Adipose tissue (tissue), 3 donors: ENCODE data around the gene GPR156. TPM values are rescaled to one million over a fixed set of nuclear protein-coding genes. Genes with fewer than 3 reads are reported as not detected.

ENCODE experiments used
- H3K27ac ChIP-seq: one replicate; pipeline ENCODE4 v1.5.1; 2013; ENCODE audit warnings: low read depth, low read length
- WGBS, 3 donors: extraction: QIAGEN DNeasy Blood & Tissue Kit; methylation state at CpG; one replicate each; pipeline ENCODE4 v1.1.7; 2013; 5-methylcytosine and 5-hydroxymethylcytosine counted together
- polyA plus RNA-seq, 3 donors: library from polyadenylated mRNA; stranded (reverse); fragments of 200-250 nt; gene quantifications; one replicate each; pipeline ENCODE4 v1.2.3, GENCODE V29; 2013
- donor health status: healthy with polysubstance abuse.
- donor health status: Bipolar disorder and iron deficiency.
- donor health status: healthy.

GPR156 gene
- polyA plus RNA-seq, 3 donors, result 0.01 to 0.11 (median 0.07) TPM

DNA sequence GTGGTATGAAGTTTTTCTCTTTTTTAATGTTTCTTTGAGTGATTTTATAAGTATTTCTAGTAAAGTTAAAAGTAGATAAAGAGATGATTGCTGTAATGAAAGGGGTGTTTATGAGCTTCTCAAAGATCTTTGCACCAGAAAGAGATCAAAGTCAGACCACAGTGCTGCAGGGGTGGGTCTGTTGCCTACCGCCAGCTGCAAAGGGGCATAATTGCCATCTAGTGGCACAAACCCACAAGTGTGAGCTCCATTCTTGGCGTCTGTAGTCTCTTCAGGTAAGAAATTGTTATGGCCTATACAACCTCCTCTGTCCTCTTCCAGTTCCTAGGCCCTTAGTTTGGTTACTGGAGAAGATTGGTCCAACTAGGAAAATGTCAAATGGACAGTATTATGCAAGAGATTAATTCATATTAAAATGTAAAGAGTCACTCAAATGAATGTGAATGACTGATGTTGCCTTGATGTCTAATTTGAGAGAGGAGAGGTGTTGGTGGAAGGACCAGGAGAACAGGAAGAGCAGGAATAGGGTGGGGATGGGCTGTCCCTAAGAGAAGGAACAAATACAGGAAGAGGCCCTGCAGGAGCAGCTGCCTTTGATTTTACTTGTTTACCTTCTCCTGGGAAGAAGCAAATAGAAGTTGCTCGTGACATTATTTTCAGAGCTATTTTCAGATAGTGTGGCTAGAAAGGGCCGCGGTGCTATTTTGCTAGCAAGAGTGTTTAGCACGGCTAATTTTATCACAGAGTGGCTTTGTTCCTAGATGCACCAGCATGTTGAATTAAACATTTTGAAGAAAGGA, 137.8 kb downstream of the GPR156 start:
- 26 to 61% (median 60%) methylated on average over 6 of the region's 6 CpGs for WGBS, 3 donors
- no peak overlapping the region for H3K27ac ChIP-seq

DNA sequence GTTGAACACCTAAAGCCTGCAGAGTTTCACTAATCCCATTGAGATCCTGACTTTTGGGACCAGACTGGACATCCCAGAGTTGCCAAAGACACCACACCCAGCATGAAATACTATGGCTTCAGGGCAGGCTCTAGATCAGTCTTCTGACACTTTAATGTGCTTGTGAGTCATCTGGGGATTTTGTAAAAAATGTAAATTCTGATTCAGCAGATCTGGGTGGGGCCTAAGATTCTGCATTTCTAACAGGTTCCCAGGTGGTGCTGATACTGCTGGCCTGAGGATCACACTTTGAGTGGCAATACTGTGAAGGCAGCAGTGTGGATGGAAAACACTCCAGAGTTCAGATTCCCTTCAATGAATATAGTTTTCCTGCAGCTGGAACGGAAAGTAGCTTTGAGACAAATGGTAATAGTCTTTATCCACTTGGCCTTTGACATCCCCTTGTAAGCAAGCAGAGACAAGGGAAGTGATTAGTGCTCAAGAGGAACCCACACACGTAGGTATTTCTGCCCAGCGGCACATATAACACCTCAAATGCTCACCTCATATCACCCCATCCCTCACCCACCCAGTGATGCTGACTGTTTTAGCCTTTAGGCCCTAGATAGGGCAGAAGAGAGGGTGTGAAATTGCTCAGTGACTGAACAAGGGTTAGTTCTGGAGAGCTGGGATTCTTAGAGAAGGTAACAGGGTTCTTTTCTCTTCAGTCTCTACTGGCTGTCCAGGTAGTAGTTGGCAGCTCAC, 139.3 kb downstream of the GPR156 start:
- 60 to 69% (median 68%) methylated on average over 3 of the region's 3 CpGs for WGBS, 3 donors
- H3K27ac ChIP-seq, result no peak overlapping the region

DNA sequence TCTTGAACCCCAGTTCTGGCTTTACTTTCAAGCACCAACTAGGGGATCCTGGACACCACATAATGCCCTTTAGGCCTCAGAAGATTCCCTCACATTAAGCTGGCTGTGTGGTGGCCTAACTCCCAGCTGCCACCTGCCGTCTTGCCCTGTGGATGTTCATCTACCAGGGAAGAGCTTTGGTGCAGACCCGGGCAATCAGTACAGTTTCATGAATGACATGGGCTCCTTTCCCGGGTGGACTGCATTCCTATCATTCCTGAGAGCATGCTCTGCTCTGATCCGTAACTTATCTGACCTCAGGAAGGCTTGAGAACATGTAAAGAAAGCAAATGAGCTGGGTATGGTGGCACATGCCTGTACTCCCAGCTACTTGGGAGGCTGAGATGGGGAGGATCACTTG, 140.8 kb downstream of the GPR156 start:
- 47 to 72% (median 67%) methylated on average over 4 of the region's 4 CpGs for WGBS, 3 donors
- H3K27ac ChIP-seq, result no peak overlapping the region

DNA sequence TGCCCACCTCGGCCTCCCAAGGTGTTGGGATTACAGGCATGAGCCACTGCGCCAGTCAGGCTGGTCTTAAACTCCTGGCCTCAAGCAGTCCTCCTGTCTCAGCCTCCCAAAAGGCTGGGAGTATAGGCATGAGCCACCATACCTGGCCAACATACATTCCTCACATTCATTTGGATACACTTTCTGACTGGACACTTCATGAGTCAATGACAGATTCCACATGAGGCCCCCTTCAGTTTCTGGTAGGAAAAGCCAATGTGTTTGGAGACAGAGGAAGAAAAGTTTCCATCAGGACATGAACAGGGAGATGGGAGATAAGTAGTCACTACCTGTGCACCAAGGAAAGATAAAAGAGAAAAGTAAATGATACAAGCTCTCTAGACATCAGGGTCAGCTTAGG, 141.3 kb downstream of the GPR156 start:
- no peak overlapping the region for H3K27ac ChIP-seq
- WGBS, 3 donors, result 85 to 98% (median 95%) methylated on average over 2 of the region's 2 CpGs

DNA sequence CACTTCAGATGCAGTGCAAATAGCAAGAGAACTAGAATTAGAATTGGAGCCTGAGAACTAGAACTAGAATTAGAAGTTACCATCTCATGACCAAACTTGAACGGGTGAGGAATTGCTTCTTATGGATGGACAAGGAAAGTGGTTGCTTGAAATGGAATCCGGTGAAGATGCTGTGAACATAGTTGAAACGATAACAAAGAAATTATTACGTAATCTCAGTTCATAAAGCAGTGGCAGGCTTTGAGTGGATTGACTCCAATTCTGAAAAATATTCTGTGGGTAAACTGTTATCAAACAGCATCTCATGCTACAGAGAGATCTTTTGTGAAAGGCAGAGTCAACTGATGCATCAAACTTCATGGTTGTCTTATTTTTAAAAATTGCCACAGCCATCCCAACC, 142.8 kb downstream of the GPR156 start:
- WGBS, 3 donors, result 79 to 91% (median 83%) methylated on average over 4 of the region's 4 CpGs

DNA sequence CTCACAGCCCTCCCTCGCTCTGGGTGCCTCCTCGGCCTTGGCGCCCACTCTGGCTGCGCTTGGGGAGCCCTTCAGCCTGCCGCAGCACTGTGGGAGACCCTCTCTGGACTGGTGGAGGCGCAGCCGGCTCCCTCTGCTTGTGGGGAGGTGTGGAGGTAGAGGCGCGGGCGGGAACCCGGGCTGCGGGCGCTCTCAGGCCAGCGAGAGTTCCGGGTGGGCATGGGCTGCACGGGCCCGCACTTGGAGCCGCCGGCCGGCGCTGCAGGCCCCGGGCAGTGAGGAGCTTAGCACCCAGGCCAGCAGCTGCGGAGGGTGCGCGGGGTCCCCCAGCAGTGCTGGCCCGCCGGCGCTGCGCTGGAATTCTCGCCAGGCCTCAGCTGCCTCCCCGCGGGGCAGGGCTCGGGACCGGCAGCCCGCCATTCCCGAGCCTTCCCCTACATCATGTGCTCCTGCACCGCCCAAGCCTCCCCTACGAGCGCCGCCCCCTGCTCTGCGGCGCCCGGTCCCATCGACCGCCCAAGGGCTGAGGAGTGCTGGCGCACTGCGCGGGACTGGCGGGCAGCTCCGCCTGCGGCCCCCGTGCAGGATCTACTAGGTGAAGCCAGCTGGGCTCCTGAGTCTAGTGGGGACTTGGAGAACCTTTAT, 144.8 kb downstream of the GPR156 start:
- no peak overlapping the region for H3K27ac ChIP-seq
- WGBS, 3 donors, result 97 to 99% (median 98%) methylated on average over 42 to 52 of the region's 52 CpGs

More for the DNA sequence above, 142.8 kb downstream of the GPR156 start:
- H3K27ac ChIP-seq, result no peak overlapping the region

DNA sequence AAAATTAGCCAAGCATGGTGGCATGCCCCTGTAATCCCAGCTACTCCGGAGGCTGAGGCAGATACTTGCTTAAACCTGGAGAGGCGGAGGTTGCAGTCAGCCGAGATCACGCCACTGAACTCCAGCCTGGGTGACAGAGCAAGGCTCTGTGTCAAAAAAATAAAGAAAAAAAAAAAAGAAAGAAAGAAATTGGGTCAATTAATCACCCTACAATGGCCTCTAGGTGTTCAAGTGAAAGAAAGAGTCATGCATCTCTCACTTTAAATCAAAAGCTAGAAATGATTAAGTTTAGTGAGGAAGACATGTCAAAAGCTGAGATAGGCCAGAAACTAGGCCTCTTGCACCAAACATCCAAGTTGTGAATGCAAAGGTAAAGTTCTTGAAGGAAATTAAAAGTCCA, 145.9 kb downstream of the GPR156 start:
- WGBS, 3 donors, result 95 to 97% (median 96%) methylated on average over 4 of the region's 4 CpGs
- no peak overlapping the region for H3K27ac ChIP-seq

DNA sequence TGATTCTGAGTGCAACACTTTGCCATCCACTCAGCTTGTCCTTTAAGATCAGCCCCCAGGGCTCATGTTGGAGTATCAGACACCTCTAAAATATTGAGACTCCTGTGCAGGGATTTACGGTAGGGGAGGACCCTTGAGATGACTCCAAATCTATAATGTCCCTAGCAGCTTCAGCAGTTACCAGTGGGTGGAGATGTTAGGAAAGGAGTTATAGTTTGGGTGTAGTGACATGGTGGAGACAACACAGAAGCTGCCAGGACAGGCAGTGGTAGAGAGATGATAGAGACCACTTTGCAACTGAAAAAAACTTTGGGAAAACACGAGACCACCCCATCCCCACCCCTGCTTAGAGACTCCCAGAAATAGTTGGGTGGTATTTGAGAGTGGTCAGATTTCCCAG, 147.5 kb downstream of the GPR156 start:
- WGBS, 3 donors, result 65 to 74% (median 68%) methylated on average over 2 of the region's 2 CpGs

DNA sequence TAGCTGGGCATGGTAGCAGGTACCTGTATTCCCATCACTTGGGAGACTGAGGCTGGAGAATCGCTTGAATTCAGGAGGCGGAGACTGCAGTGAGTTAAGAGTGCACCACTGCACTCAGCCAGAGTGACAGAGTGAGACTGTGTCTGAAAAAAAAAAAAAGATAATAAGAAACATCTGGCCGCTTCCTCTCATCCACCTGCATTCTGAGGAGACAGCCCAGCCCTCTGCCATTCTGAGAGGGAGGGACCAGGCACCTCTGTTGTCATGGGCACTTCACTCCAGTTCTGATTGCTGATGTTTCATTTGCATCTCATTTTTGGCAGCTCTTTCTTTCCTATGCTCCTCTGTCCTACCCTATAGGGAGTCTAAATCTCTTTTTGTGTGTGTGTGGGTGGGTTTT, 154.4 kb downstream of the GPR156 start:
- no peak overlapping the region for H3K27ac ChIP-seq
- WGBS, 3 donors, result 83 to 97% (median 86%) methylated on average over 3 of the region's 3 CpGs

More for the DNA sequence above, 147.5 kb downstream of the GPR156 start:
- H3K27ac ChIP-seq, result no peak overlapping the region

DNA sequence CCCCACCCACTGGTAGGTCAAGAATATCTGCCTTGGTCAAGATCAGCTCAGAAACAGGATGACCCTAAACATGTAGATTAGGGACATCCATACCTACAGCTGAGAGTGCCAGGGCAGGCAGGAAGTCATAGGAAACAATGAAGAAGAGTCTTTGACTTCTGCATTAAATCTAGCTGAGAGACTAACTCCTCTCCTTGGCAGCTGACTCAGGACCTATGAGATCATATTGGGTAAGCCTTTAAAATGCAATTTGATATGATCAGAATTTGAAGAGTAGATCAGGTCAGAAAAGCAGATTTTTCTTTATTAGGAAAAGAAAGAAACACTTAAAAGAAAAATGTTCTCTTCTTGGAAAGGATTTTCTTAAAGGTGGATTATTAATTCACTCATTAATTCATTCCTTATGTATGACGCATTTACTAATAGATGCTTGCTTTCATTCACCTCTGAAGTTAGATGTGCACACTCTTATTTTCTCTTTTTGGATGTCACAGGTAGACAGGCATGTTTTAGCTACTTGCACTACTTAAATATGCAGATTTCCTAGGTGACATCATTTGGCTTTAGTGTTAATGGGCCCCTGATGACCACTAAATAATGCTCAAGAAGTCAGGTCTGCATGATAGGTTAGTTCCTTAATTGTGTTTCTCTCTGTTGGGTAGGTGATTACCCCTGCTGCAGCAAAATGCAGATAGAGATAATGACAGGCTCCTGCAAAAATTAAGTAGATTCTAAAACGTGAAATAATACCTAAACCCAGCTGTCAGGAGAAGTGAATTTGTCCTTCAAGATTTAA, 155.1 kb downstream of the GPR156 start:
- no peak overlapping the region for H3K27ac ChIP-seq
- WGBS, 3 donors, result 76 to 86% (median 82%) methylated on average over 2 of the region's 2 CpGs

DNA sequence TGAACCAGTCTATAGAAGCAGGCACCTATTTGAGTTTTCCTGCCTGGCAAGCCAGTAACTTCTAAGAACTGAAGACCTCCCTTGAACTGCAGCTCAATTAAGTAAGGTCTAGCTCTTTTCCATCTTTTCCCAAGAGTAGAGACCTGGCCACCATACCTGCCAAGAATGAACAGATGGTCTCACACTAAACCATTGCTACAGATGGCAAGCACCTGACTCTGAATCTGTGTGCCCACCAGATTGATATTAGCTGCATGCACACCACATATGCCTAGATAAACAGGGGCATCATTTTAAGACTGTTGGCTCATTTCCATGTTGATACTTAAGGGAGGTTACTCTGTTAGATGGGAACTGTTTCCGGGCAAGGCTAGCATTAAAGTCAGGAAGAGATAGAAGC, 156.0 kb downstream of the GPR156 start:
- no peak overlapping the region for H3K27ac ChIP-seq
- 93 to 97% (median 96%) methylated on average over 1 of the region's 1 CpG for WGBS, 3 donors

DNA sequence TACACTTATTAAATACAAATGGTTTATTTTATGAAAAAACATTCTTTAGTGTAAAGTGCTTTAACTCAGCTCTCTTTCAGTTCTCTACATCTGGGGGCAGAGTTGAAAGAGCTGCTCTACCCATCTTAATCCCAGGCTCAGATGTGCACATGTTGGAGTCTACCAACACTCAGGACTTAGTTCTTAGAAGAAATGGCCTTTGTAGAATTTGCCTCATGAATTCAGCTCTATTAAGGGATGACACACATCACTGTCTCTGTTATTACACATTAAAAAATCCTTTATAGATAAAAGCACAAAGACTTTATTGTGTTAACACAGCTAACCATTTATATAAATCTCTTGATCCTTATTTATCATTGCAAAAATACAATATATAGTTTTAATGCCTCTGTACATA, 159.0 kb downstream of the GPR156 start:
- H3K27ac ChIP-seq, result no peak overlapping the region

DNA sequence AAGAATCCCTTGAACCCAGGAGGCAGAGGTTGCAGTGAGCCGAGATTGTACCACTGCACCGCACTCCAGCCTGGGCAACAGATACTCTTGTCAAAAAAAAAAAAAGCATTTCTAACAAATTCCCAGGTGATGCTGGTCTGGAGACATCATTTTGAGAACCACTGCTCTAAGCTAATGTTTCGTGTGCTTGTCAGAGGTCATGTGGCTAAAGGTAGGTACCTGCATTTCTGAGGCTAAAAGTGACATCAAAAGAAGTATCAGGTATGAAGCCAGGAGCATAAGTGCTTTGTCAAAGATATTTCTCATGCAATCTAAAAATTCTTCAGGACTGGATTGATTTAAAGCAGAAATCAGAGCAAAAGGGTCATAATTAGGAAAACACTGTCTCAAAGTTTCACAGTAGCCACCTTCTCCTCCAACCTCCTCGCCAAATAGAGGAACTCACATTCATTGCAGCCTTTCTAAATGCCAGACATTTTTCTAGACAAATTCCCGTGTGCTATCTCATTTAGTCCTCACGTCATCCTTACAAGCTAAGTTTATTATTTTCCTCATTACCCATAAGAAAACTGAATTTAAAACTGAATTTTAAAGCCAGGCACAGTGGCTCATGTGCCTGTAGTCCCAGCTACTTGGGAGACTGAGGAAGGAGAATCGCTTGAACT, 165.0 kb downstream of the GPR156 start:
- 95% methylated on average over 7 of the region's 7 CpGs for WGBS, 3 donors

More for the DNA sequence above, 165.0 kb downstream of the GPR156 start:
- H3K27ac ChIP-seq, result no peak overlapping the region

Other genes starting within 250 kb of the GPR156 start
- 10 to 100 TPM in 1 of 3 donors, 1 to 10 TPM in 2; 6.3 to 14.0 (median 7.6) TPM for gene GSK3B, start 190.8 kb downstream of the GPR156 start, polyA plus RNA-seq
- gene LRRC58, start 64.1 kb upstream of the GPR156 start, polyA plus RNA-seq, result 10 to 100 TPM in 1 of 3 donors, 1 to 10 TPM in 2; 4.8 to 10.7 (median 8.3) TPM
- gene FSTL1, start 165.8 kb upstream of the GPR156 start, polyA plus RNA-seq, result 100 to 1,000 TPM in 2 of 3 donors, 10 to 100 TPM in 1; 41.6 to 259 (median 153) TPM